HepG2 (cell line): ENCODE measurements around the gene ARL16. TPM values are rescaled to one million over a fixed set of nuclear protein-coding genes. Genes with fewer than 3 reads are reported as not detected.

Source experiments
- DNMT3B ChIP-seq: conservative IDR thresholded peaks from 2 replicates; pipeline ENCODE4 v1.6.1; 2016; ENCODE audit warnings: missing biosample characterization, control low read depth
- ESRRA ChIP-seq: sonication (generic); formaldehyde crosslinking; IDR thresholded peaks from 2 replicates; pipeline ENCODE4 v1.5.1; 2020; ENCODE audit warnings: mild to moderate bottlenecking, low read depth, missing genetic modification reagents
- FOXO1 ChIP-seq: sonication (generic); formaldehyde crosslinking; IDR thresholded peaks from 2 replicates; pipeline ENCODE4 v1.4.0; 2020; ENCODE audit warnings: missing genetic modification reagents
- GATAD1 ChIP-seq: IDR thresholded peaks from 2 replicates; pipeline ENCODE4 v1.6.1; 2016; ENCODE audit warnings: missing genetic modification reagents, missing compliant biosample characterization
- GLMP ChIP-seq: sonication (generic); formaldehyde crosslinking; IDR thresholded peaks from 2 replicates; pipeline ENCODE4 v1.9.0; 2021; ENCODE audit warnings: missing genetic modification reagents, mild to moderate bottlenecking, borderline replicate concordance
- HOXA7 ChIP-seq: sonication (generic); formaldehyde crosslinking; IDR thresholded peaks from 2 replicates; pipeline ENCODE4 v1.8.1; 2022; ENCODE audit warnings: mild to moderate bottlenecking, missing genetic modification reagents, moderate library complexity
- NFATC3 ChIP-seq: sonication (generic); formaldehyde crosslinking; IDR thresholded peaks from 2 replicates; pipeline ENCODE4 v1.5.1; 2020; ENCODE audit warnings: mild to moderate bottlenecking, missing genetic modification reagents
- PLRG1 ChIP-seq: fragments of 450-650 bp; conservative IDR thresholded peaks from 2 replicates; pipeline ENCODE4 v1.6.1; 2016
- RAD21 ChIP-seq: fragments of 450-650 bp; formaldehyde crosslinking; IDR thresholded peaks from 2 replicates; pipeline ENCODE4 v1.5.0; 2020; ENCODE audit warnings: mild to moderate bottlenecking
- SAFB2 ChIP-seq: sonication (generic); formaldehyde crosslinking; IDR thresholded peaks from 2 replicates; pipeline ENCODE4 v1.5.1; 2020; ENCODE audit warnings: missing genetic modification reagents, low read depth, mild to moderate bottlenecking, borderline replicate concordance
- SIN3B ChIP-seq: fragments of 150-350 bp; IDR thresholded peaks from 2 replicates; pipeline ENCODE4 v1.6.1; 2014; ENCODE audit warnings: low read length
- SNAPC5 ChIP-seq: sonication (generic); formaldehyde crosslinking; IDR thresholded peaks from 2 replicates; pipeline ENCODE4 v1.8.1; 2023; ENCODE audit warnings: mild to moderate bottlenecking, missing genetic modification reagents, borderline replicate concordance
- UBTF ChIP-seq: sonication (generic); formaldehyde crosslinking; IDR thresholded peaks from 2 replicates; pipeline ENCODE4 v1.4.0; 2020; ENCODE audit warnings: mild to moderate bottlenecking, missing genetic modification reagents
- ZBTB38 ChIP-seq: sonication (generic); formaldehyde crosslinking; IDR thresholded peaks from 2 replicates; pipeline ENCODE4 v1.5.1; 2020; ENCODE audit warnings: mild to moderate bottlenecking, missing genetic modification reagents
- ZFAT ChIP-seq: sonication (generic); formaldehyde crosslinking; conservative IDR thresholded peaks from 2 replicates; pipeline ENCODE4 v1.8.1; 2023; ENCODE audit warnings: missing genetic modification reagents, inconsistent platforms
- ZNF30 ChIP-seq: sonication (generic); formaldehyde crosslinking; IDR thresholded peaks from 2 replicates; pipeline ENCODE4 v1.5.0; 2020; ENCODE audit warnings: mild to moderate bottlenecking, missing genetic modification reagents
- ZNF329 ChIP-seq: sonication (generic); formaldehyde crosslinking; IDR thresholded peaks from 2 replicates; pipeline ENCODE4 v1.9.0; 2021; ENCODE audit warnings: low read depth, mild to moderate bottlenecking, missing genetic modification reagents
- ZNF572 ChIP-seq: sonication (generic); formaldehyde crosslinking; IDR thresholded peaks from 2 replicates; pipeline ENCODE4 v1.5.1; 2020; ENCODE audit warnings: mild to moderate bottlenecking, missing genetic modification reagents
- ZNF597 ChIP-seq: sonication (generic); formaldehyde crosslinking; IDR thresholded peaks from 2 replicates; pipeline ENCODE4 v1.5.0; 2020; ENCODE audit warnings: missing genetic modification reagents
- ZNF770 ChIP-seq: sonication (generic); formaldehyde crosslinking; IDR thresholded peaks from 2 replicates; pipeline ENCODE4 v1.5.0; 2020; ENCODE audit warnings: mild to moderate bottlenecking, missing genetic modification reagents
- polyA plus RNA-seq, 8 experiments: library from polyadenylated mRNA; depleted of rRNA in 3 of 8; stranded (reverse) in 7 of 8; unstranded in 1 of 8; fragments of >200 nt; fragmentation: Illumina TruSeq in 4 of 8; extraction: Trizol in 4 of 8; gene quantifications; 2 replicates each; pipeline versions ENCODE4 v1.2.1 to v1.2.3, GENCODE V29; 2011 to 2016; ENCODE audit warnings: low read depth in 4 of 8, missing spikeins in 1 of 8, mixed read lengths in 1 of 8; ENCODE audit not compliant: insufficient read depth in 1 of 8
- total RNA-seq, 5 experiments: library from RNA; depleted of rRNA; stranded (reverse); fragments of >200 nt; fragmentation: Illumina TruSeq; extraction: Trizol; gene quantifications; 2 replicates each; pipeline ENCODE4 v1.2.3, GENCODE V29; 2016; ENCODE audit warnings: low read depth in 1 of 5

The ARL16 gene
- total and polyA plus RNA-seq, 2 of the 13 experiments (the other 11 are each of a cell fraction or from before 2014, with no cell fraction given), result 20.8 to 30.8 TPM

GRCh38 chr17:81711814-81712467 lies 28.3 kb upstream of the ARL16 start, which contains the start of gene SLC25A10 (continued):
- TF ChIP-seq GLMP (CRISPR knock-in tag) (peak; percentile 94; the same call in 1 of the 2 replicates), NFATC3 (CRISPR knock-in tag) (peak; percentile 86; the same call in 1 of the 2 replicates), PLRG1 (no peak), SIN3B (0 out of 2 replicates have a peak, but pooled peaks have one; percentile 8), RAD21 (CRISPR knock-in tag) (peak; percentile 79), GATAD1 (CRISPR knock-in tag) (peak; percentile 82), HOXA7 (CRISPR knock-in tag) (0 out of 2 replicates have a peak, but pooled peaks have one; percentile 12), UBTF (CRISPR knock-in tag) (peak; percentile 93), SNAPC5 (CRISPR knock-in tag) (peak; percentile 95; the same call in 1 of the 2 replicates), ESRRA (peak; percentile 87), ZNF30 (CRISPR knock-in tag) (peak; percentile 98), ZNF770 (CRISPR knock-in tag) (peak; percentile 80), ZNF597 (peak; percentile 78; the same call in 1 of the 2 replicates), ZBTB38 (peak; percentile 96), FOXO1 (peak; percentile 87), ZNF329 (CRISPR knock-in tag) (peak; percentile 90), DNMT3B (CRISPR knock-in tag) (peak; percentile 85), SAFB2 (peak; percentile 90), ZFAT (CRISPR knock-in tag) (peak; percentile 80; the same call in 1 of the 2 replicates), ZNF572 (CRISPR knock-in tag) (no peak)
